OCI-M2 (cell line): ENCODE measurements around the gene FBXO45.
"Not testable (repeated sequence)": the region's sequence is repeated elsewhere in the genome, so short reads cannot be mapped to it uniquely, and the experiment has no call there.

Source experiments
- DNase-seq: peaks from one replicate; lab custom pipeline; 2025; ENCODE audit not compliant: unreplicated experiment; lab: John Stamatoyannopoulos, UW

Gene FBXO45

DNA sequence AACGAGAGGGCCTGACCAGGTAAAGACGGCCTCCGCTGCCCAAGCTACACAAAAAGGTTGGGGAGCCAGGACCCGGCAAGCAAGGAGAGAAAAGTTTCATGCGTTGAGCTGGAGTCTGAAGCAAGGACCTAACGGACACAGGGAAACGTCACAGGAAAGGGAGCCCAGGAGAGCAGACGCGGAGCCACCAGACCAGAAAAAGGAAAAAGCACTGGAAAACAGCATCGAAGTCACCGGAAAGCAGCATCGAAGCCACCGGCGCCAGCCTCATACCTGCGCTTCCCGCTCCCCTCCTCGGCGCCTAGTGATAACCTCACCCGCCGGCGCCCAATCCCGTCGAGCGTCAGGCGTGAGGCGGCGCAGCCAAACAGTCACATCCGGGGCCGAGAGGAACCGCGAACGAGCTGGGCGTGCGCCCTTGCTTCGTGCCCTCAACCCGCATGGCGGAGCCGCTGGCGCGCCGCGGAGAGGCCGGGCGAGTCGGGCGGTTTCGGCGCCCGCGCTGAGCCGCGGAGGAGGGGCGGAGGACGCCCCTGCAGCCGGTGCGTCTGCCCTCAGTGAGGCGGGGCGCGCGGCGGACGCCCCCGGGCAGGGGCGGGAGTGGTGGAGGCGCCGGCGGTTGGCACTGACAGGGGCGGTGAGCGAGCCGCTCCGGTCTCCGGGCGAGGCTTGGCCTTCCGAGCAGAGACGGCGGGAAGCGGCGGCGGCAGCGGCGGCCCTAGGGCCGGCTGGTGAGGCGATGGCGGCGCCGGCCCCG lies at the start of gene FBXO45, which contains the start of gene WDR53:
TSS of gene FBXO45 (plus strand) at position 415 of the 757 bp plus-strand sequence. CDS start at position 740, 325 bp downstream.
TSS of gene WDR53 (minus strand) at position 309 of the 757 bp plus-strand sequence. CDS start 7,079 bp downstream, outside the sequence.
- DNase-seq = peak; percentile 46

GRCh38 chr3:196518966-196519717 lies 49.3 kb upstream of the FBXO45 start:
- no peak for DNase-seq

DNA sequence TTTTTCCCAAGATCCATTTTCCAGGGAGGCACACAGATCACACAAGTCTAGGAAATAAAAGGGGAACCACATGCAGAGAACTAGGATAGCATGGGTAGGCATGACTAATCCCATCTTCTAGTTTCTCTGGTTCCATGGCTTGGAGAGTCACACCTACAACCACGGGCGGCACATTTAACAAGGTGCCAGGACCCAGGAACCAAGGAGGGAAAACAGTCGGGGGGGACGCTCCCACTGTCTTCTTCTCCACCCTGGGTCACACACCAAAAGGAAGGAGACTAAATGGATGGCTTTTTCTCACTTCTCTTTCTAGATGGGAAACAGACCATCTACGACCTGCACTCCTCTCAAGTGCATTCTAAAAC lies 48.8 kb upstream of the FBXO45 start:
- no peak for DNase-seq

DNA sequence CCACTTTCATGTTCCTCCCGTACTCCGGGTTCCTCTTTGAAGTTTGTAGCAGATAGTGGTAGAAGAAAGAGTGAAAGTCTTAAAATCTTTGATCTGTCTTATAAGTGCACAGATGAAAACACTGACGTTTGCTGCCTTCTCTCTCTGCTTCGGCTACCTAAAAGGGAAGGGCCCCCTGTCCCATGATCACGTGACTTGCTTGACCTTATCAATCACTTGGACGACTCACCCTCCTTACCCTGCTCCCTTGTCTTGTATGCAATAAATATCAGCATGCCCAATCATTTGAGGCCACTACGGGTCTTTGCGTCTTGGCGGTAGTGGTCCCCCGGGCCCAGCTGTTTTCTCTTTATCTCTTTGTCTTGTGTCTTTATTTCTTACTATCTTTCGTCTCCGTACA lies 47.2 kb upstream of the FBXO45 start:
- not testable (repeated sequence) for DNase-seq

- DNase-seq = no peak
Measured at GRCh38 chr3:196523841-196524240, 44.6 kb upstream of the FBXO45 start.

- DNase-seq = no peak
Measured at GRCh38 chr3:196524527-196524926, 43.9 kb upstream of the FBXO45 start.

DNA sequence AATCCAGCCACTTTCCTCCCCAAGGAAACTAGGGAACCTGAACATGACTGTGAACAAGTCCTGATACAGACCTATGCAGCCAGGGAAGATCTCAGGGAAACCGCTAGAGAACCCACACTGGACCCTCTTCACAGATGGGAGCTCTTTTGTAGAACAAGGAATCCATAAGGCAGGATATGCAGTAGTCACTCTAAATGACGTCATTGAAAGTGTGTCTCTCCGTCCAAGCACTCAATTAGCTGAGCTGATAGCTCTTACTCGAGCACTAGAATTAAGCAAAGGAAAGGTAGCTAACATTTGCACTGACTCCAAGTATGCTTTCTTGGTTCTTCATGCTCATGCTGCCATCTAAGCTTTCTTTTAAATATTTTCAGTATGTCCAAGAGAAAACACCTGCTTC lies 43.3 kb upstream of the FBXO45 start:
- DNase-seq = no peak

DNA sequence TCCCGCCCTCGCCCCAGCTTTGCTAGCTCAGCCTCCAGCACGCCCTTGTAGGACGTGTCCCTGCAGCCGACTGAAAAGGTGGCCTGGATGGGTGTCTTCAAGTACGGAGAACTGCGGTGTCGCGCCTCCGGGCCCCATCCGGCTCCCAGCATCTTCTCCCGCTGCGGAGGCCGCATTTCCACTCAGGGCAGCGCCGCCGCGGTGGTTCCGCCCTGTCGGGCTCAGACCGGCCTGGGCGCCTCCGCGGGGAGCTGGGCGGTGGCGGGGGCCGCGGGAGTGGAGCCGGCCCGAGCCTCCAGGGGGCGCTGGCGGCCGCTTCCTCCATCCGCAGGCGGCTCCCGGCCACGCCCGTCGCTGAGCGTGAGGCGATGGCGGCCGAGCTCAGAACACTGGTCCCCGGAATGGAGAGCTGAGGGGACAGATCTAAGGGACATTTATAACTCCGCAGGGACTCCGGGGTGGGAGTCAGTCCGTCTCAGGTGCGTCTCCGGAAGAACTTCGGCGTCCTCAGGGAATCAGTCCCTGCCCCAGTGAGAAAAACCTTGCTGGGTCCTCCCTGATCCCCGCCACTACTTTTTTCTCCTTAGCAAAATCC lies 39.7 kb upstream of the FBXO45 start:
- no peak for DNase-seq

DNA sequence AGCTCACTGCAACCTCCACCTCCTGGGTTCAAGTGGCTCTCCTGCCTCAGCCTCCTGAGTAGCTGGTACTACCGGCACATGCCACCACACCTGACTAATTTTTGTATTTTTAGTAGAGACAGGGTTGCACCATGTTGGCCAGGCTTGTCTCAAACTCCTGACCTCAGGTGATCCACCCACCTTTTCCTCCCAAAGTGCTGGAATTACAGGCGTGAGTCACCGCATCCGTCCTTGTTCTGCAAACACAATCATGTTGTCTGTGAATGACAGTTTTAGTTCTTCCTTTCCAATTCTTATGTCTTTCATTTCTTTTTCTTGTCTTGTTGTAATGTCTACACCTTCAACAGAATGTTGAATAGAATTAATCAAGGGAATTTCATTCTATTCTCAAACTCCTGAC lies 37.0 kb upstream of the FBXO45 start:
- no peak for DNase-seq

GRCh38 chr3:196533260-196533681 lies 35.2 kb upstream of the FBXO45 start:
- DNase-seq = no peak

GRCh38 chr3:196537319-196537984 lies 31.0 kb upstream of the FBXO45 start:
- peak; percentile 4 for DNase-seq

DNA sequence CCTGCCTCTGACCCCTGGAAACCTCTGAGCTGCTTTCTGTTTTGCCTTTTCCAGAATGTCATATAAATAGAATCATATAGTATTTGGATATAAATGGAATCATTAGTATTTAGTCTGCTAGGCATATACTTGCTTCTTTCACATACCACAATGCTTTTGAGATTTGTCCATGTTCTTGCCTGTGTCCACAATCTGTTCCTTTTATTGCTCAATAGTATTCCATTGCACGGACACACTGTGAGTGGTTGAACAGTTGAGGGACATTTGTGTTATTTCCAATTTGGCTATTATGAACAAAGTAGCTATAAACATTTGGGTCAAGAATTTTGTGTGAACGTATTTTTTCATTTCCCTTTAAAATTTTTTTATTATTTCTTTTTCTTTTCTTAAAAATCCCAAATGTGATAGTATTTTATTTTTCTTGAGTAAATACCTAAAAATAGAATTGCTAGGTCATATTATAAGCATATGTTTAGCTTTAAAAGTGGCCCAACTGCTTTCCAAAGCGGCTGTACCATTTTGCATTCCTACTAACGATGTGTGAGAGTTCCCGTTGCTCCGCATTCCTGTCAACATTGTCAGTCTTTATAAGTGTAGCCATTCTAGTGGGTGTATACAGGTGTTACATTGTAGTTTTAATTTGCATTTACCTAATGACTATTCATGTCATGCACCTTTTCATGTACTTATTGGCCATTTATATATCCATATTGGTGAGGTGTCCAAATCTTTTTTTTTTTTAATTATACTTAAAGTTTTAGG lies 26.6 kb upstream of the FBXO45 start:
- DNase-seq = no peak

DNA sequence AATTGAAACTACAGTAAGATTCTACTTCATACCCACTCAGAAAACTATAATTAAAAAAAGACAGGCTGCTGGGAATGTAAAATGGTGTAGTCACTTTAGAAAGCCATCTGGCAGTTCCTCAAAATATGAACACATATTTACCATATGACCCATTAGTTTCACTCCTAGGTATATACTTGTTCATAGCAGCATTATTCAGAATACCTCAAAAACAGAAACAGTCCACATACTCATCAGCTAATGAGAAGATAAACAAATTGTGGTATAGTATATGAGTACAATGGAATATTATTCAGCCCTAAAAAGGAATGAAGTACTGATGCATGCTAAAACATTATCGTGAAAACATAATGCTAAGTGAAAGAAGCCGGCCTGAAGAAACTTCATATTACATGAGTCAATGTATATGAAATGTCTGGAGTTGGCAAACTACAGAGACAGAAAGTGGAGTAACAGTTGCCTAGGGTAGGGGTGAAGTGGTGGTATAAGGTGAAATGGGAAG lies 23.9 kb upstream of the FBXO45 start:
- DNase-seq = no peak

GRCh38 chr3:196546537-196546936 lies 21.9 kb upstream of the FBXO45 start:
- no peak for DNase-seq

DNA sequence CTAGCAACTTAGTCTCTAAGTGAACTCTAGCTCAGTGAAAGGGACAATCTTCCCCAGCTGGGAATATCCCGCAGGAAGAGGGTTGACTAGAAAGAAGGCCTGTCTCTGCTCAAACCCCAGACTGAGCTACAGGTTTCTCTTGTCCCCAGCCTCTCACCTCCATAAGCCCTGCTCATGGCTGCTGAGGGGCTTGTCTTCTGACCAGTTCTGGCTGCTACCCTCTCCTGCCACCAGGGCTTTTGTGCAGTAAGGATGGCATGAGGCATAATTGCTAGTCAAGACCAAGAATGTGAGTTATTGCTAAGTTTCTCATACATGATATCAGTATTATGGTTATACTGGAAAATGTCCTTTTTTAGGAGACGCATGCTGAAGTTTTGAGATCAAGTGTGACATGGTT lies 21.4 kb upstream of the FBXO45 start:
- no peak for DNase-seq

DNA sequence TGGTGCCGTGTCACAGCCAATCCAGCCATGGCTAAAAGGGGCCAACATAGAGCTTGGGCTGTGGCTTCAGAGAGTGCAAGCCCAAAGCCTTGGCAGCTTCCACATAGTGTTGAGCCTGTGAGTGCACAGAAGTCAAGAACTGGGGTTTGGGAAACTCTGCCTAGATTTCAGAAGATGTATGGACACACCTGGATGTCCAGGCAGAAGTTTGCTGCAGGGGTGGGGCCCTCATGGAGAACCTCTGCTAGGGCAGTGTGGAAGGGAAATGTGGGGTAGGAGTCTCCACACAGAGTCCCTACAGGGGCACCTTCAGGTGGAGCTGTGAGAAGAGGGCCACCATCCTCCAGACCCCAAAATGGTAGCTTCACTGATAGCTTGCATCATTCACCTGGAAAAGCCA lies 19.1 kb upstream of the FBXO45 start:
- DNase-seq = not testable (repeated sequence)

GRCh38 chr3:196550172-196550571 lies 18.3 kb upstream of the FBXO45 start:
- not testable (repeated sequence) for DNase-seq

DNA sequence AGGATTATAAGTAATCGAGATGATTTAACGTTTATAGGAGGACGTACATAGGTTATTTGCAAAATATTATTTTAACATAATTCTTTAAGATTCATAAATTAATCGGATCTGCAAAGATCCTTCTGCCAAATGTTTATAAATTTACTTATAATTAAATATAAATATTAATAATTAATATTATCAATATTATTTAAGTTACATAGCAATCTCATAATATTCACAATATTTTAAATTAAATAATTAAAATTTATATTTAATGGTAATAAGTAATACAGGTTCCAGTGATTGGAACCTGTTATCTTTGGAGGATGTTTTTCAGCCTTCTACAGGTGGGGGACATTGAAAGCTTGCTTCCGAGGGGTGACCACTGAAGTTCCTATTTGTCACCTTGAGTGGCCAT lies 16.2 kb upstream of the FBXO45 start:
- DNase-seq = no peak

- no peak for DNase-seq
Measured at GRCh38 chr3:196553551-196553950, 14.9 kb upstream of the FBXO45 start.

- no peak for DNase-seq
Measured at GRCh38 chr3:196554205-196554604, 14.3 kb upstream of the FBXO45 start.
